ENCODE data around the gene RBFOX2.

- TF ChIP-seq GABPA (IDR thresholded peaks at IDR 0.05 in 1 of 2, conservative IDR thresholded peaks at IDR 0.05 in 1 of 2) (no peak), RAD21 (IDR thresholded peaks at IDR 0.05) (no peak), RXRA (IDR thresholded peaks at IDR 0.05) (no peak), SP1 (IDR thresholded peaks at IDR 0.05) (no peak)
- TF ChIP-seq, protein P1, sequence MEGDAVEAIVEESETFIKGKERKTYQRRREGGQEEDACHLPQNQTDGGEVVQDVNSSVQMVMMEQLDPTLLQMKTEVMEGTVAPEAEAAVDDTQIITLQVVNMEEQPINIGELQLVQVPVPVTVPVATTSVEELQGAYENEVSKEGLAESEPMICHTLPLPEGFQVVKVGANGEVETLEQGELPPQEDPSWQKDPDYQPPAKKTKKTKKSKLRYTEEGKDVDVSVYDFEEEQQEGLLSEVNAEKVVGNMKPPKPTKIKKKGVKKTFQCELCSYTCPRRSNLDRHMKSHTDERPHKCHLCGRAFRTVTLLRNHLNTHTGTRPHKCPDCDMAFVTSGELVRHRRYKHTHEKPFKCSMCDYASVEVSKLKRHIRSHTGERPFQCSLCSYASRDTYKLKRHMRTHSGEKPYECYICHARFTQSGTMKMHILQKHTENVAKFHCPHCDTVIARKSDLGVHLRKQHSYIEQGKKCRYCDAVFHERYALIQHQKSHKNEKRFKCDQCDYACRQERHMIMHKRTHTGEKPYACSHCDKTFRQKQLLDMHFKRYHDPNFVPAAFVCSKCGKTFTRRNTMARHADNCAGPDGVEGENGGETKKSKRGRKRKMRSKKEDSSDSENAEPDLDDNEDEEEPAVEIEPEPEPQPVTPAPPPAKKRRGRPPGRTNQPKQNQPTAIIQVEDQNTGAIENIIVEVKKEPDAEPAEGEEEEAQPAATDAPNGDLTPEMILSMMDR (IDR thresholded peaks at IDR 0.05; ENCODE audit: low read depth, low read length, missing input control): no peak
- TF ChIP-seq, protein P2, sequence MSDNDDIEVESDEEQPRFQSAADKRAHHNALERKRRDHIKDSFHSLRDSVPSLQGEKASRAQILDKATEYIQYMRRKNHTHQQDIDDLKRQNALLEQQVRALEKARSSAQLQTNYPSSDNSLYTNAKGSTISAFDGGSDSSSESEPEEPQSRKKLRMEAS (IDR thresholded peaks at IDR 0.05): no peak
- TF ChIP-seq, protein P3, sequence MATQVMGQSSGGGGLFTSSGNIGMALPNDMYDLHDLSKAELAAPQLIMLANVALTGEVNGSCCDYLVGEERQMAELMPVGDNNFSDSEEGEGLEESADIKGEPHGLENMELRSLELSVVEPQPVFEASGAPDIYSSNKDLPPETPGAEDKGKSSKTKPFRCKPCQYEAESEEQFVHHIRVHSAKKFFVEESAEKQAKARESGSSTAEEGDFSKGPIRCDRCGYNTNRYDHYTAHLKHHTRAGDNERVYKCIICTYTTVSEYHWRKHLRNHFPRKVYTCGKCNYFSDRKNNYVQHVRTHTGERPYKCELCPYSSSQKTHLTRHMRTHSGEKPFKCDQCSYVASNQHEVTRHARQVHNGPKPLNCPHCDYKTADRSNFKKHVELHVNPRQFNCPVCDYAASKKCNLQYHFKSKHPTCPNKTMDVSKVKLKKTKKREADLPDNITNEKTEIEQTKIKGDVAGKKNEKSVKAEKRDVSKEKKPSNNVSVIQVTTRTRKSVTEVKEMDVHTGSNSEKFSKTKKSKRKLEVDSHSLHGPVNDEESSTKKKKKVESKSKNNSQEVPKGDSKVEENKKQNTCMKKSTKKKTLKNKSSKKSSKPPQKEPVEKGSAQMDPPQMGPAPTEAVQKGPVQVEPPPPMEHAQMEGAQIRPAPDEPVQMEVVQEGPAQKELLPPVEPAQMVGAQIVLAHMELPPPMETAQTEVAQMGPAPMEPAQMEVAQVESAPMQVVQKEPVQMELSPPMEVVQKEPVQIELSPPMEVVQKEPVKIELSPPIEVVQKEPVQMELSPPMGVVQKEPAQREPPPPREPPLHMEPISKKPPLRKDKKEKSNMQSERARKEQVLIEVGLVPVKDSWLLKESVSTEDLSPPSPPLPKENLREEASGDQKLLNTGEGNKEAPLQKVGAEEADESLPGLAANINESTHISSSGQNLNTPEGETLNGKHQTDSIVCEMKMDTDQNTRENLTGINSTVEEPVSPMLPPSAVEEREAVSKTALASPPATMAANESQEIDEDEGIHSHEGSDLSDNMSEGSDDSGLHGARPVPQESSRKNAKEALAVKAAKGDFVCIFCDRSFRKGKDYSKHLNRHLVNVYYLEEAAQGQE (IDR thresholded peaks at IDR 0.05): no peak
These were observed 156.2 kb downstream of the RBFOX2 start for GRCh38 chr22:35872451-35872850.
